Activated CD4-positive, alpha-beta T cell treated with anti-CD3 and anti-CD28 coated beads, Interleukin-2, amount 50 U/mL, for 1 hour (primary cell): ENCODE results near the gene ALG9.
"Not testable (repeated sequence)": the region's sequence is repeated elsewhere in the genome, so short reads cannot be mapped to it uniquely, and the experiment has no call there.

Experiments
- DNase-seq: peaks from one replicate; pipeline ENCODE4 v3.0.0-alpha.2; 2020

Gene ALG9

GRCh38 chr11:111788464-111788863 is 82.9 kb downstream of the ALG9 start:
- no peak for DNase-seq

GRCh38 chr11:111788051-111788450 is 83.3 kb downstream of the ALG9 start:
- DNase-seq = no peak

GRCh38 chr11:111785886-111786412 is 85.4 kb downstream of the ALG9 start:
- DNase-seq = no peak

- no peak for DNase-seq
Observed at GRCh38 chr11:111785076-111785475, 86.3 kb downstream of the ALG9 start.

- DNase-seq = not testable (repeated sequence)
Observed at GRCh38 chr11:111784311-111784710, 87.1 kb downstream of the ALG9 start.

- no peak for DNase-seq
Observed at GRCh38 chr11:111782109-111782741, 89.2 kb downstream of the ALG9 start.

GRCh38 chr11:111779118-111779517 is 92.3 kb downstream of the ALG9 start:
- DNase-seq = no peak

GRCh38 chr11:111778047-111778558 is 93.3 kb downstream of the ALG9 start:
- DNase-seq = no peak

GRCh38 chr11:111777094-111778046 is 94.0 kb downstream of the ALG9 start:
- no peak for DNase-seq

GRCh38 chr11:111776398-111777093 is 94.8 kb downstream of the ALG9 start:
- DNase-seq = no peak

- no peak for DNase-seq
Observed at GRCh38 chr11:111774955-111775710, 96.2 kb downstream of the ALG9 start.

GRCh38 chr11:111772535-111772934 is 98.8 kb downstream of the ALG9 start:
- no peak for DNase-seq

- not testable (repeated sequence) for DNase-seq
Observed at GRCh38 chr11:111771205-111771604, 100.2 kb downstream of the ALG9 start.

GRCh38 chr11:111770581-111771134 is 100.7 kb downstream of the ALG9 start:
- DNase-seq = no peak

- DNase-seq = no peak
Observed at GRCh38 chr11:111766834-111767142, 104.6 kb downstream of the ALG9 start.

- DNase-seq = peak; percentile 64
Observed at GRCh38 chr11:111765984-111766833, 105.2 kb downstream of the ALG9 start, which contains the start of gene PPP2R1B. Gene PPP2R1B, minus strand, starts transcription at chr11:111766389. Its CDS starts 28 bp downstream, at chr11:111766361.

GRCh38 chr11:111765320-111765983 is 105.9 kb downstream of the ALG9 start:
- no peak for DNase-seq

GRCh38 chr11:111764621-111765020 is 106.8 kb downstream of the ALG9 start:
- no peak for DNase-seq

GRCh38 chr11:111762981-111763643 is 108.3 kb downstream of the ALG9 start:
- no peak for DNase-seq

GRCh38 chr11:111762526-111762925 is 108.9 kb downstream of the ALG9 start:
- DNase-seq = no peak
